Measurements from ENCODE around the gene SLC39A12.
"Not testable (repeated sequence)": the region's sequence is repeated elsewhere in the genome, so short reads cannot be mapped to it uniquely, and the experiment has no call there.

The SLC39A12 gene

GRCh38 chr10:17951868-17952371 is at the start of gene SLC39A12:
TSS of gene SLC39A12 (plus strand) at chr10:17951918. CDS start at chr10:17953277, 1,359 bp downstream.
- no peak for DNase-seq (ENCODE audit: low read depth)

DNA sequence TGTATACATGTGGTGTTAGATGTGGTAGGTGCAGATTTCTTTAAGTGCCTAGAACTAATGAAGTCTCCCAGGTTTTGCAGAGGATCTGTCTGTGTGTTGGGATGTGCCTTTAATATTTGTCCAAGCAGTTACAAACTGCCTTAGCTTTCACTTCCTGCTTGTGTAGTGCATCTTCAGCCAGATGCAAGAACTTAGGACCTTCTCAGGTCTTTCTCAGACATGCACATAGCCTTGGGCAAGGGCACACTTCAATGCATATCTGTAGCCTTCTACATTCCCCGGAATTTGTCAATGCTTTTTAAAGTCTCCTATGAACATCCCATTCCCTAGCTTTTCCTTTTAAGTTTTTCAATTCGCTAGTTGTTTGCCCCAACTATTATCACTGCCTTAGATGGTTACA is 47.2 kb upstream of the SLC39A12 start:
- DNase-seq (ENCODE audit: low read depth) = no peak

DNA sequence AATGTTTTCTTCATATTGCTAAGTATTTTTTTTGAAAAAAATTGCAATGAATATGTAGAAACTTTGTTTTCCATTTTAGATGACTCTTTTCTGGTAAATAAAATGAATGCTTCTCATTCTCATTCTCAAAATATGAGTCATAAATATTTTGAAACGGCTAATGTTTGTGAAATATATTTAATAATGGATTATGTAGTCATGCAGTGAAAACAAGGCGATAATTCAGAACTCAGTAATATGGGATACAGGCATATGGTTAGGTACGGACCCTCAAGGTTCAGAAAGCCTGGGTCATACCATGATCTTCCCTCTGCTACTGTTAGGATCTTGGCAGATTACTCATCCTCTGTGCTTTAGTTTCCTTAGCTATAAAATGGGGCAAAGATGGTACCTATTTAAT is 46.2 kb upstream of the SLC39A12 start:
- no peak for DNase-seq (ENCODE audit: low read depth)

DNA sequence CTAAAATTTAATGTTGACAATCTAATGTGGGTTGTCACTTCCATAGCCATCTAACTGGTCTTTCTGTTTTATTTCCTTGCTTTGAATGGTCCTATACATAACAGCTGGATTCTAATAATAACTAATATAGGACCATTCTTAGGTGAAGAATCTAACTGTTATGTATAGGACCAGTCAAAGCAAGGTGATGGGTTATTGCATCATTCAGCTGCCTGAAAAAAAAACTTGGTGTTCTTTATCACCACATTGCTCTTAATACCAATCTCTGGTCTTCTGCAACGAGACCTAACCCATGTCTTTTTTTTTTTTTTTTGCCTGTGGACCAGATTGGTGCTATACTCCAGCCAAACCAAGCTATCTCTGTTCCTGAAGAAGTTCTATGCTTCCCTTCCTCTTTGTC is 45.7 kb upstream of the SLC39A12 start:
- no peak for DNase-seq (ENCODE audit: low read depth)

DNA sequence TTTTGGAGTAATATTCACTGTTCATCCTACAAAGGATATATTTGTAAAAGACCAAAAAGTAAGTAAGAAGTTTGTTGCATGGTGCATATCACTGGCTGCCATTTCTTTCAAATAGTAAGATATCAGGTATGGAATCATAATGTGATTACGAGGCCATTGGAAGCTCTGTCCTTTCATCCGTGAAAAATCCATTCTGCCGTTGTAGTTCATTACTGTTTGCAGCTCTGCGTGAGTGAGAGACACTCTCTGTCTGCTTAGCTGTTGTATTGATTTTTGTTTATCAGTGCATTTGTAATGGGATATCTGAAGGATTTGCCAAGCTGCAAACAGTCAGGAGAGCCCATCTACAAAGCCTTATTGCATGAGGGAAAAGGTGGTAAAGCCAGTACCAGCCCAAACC is 44.1 kb upstream of the SLC39A12 start:
- DNase-seq (ENCODE audit: low read depth) = no peak

- DNase-seq (ENCODE audit: low read depth) = no peak
Measured at GRCh38 chr10:17910125-17910789, 41.5 kb upstream of the SLC39A12 start.

- no peak for DNase-seq (ENCODE audit: low read depth)
Measured at GRCh38 chr10:17912754-17913153, 39.0 kb upstream of the SLC39A12 start.

DNA sequence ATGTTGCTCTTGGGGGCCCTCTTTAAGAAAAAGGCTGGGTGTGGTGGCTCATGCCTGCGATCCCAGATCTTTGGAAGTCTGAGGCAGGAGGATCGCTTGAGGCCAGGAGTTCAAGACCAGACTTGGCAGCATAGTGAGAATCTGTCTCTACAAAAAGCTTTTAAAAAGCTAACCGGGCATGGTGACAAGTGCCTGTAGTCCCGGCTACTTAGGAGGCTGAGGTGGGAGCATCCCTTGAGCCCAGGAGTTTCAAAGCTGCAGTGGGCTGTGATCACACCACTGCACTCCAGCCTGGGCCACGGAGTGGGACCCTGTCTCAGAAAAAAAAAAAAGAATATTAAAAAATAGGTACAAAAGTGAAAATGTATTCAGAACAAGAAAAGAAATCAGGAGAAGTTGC is 38.1 kb upstream of the SLC39A12 start:
- no peak for DNase-seq (ENCODE audit: low read depth)

DNA sequence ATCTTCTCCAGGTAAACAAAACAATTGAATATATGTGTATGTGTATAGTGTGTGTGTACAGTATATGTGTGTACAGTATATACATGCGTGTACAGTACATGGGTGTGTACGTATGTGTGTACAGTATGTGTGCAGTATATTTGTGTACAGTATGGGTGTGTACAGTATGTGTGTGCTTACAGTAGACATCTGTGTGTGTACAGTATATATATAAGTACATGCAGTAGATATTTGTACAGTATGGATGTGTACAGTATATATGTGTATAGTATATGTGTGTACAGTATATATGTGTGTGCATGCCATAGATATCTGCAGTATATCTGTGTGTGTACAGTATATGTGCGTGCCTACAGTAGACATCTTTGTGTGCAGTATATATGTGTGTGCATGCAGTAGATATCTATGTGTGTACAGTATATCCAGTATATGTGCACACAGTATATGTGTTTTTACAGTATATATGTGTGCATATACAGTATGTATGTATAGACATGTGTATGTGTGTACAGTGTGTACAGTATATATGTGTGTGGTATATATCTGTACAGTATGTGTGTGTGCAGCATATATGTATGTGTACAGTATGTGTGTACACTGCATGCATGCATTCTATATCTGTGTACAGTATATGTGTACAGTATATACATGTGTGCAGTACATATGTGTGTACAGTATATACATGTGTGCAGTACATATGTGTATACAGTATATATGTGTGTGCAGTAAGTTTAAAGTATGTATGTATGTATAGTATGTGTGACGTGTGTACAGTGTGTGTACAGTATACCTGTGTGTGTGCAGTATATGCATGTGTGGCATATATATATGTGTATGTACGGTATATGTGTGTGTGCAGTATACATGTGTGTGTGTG is 37.3 kb upstream of the SLC39A12 start:
- no peak for DNase-seq (ENCODE audit: low read depth)

- no peak for DNase-seq (ENCODE audit: low read depth)
Measured at GRCh38 chr10:17915181-17915580, 36.5 kb upstream of the SLC39A12 start.

- no peak for DNase-seq (ENCODE audit: low read depth)
Measured at GRCh38 chr10:17918187-17918903, 33.4 kb upstream of the SLC39A12 start.

DNA sequence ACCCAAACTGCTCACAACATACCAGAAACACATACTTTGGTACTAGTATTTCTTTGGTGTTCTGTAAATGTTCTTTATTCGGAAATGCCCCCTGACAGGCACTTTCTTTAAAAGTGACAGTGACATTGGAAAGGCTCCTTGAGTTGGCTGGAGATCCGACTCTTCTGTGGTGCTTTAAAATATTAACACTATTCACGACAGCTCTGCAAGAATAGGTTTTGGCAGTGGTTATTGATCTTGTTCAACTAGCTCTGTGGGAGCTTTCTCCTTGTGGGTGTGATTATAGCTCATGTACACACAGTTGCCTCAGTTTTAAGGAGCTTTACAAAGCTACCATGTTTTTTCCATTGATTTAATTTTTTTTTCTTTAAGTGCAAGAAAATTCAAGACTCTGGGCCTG is 30.3 kb upstream of the SLC39A12 start:
- no peak for DNase-seq (ENCODE audit: low read depth)

DNA sequence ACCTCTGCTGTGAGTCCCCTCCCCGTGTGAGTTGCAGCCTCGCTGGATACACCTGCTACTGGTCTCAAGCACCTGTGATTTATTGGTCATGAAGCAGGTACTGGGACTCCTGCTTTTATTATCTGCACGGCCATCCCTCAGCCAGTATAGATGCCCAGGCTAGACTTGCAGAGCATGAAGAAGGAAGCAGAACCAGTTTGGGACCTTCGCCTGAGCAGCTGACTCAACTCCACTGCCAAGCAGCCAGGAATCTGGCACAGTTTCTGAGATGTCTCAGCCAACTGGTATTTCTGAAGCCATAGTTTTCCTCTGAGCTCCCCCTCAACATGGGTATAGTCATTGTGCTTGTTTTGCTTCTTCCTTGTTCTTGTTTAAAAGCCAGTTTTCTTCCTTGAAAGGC is 28.0 kb upstream of the SLC39A12 start:
- no peak for DNase-seq (ENCODE audit: low read depth)

DNA sequence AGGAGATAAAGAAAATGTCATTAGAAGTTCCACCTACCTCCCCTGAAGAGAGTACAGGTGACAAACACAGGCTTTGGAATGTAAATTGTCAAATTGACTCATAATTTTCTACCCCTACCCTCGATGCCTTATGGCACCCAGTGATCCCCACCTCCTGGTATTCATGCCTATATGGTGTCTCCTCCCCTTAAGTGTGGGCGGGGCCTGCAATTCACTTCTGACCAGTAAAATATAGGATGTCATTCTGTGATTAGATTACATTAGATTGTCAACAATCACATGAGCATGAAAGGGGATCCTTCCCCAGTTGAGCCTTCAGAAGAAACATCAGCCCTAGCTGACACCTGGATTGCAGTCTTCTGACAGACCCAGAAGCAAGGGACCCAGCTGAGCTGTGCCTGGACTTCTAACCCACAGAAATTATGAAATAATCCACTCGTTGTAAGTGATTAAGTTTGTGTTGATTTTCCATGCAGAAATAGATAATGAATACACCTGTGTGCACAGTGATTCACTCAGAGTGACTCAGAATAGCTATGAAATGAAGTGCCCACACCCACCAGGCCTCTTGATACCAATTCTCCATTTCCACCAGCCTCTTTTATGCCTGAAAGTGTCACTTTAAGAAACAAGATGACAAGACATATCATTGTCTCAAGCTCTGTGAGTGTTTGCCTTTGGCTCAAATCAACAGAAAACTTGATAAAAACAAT is 8.5 kb upstream of the SLC39A12 start:
- no peak for DNase-seq (ENCODE audit: low read depth)

GRCh38 chr10:17950269-17950668 is 1.4 kb upstream of the SLC39A12 start:
- DNase-seq (ENCODE audit: low read depth) = not testable (repeated sequence)

DNA sequence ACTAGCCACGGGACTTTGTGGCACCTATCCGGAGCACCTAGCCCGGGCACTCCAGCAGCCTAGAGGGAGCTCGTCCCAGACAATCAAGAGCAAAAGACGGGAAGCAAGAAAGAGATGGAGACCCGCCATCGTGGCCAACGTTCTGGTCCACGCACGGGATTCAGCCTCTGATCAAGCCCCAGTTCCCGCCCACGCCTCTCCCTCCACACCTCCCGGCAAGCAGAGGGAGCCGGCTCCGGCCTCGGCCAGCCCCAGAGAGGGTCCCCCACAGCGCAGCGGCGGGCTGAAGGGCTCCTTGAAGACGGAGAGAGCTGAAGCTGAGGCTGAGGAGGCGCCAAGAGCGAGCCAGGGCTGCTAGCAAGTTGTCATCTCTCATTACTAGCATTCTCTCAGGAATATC is 992 bp upstream of the SLC39A12 start:
- DNase-seq (ENCODE audit: low read depth) = no peak

DNA sequence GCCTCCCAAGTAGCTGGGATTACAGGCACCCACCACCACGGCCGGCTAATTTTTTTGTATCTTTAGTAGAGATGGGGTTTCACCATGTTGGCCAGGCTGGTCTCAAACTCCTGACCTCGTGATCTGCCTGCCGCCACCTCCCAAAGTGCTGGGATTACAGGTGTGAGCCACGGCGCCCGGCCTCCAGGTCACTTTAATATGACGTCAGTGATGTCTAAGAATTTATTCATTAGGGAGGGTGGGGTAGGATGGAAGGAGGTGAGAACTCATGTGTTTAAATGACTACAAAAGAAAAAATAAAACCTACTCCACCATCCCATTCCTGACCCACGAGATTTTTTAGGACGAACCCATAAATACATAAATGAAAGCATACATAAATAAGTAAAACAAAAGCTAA is 2.7 kb downstream of the SLC39A12 start:
- not testable (repeated sequence) for DNase-seq (ENCODE audit: low read depth)

DNA sequence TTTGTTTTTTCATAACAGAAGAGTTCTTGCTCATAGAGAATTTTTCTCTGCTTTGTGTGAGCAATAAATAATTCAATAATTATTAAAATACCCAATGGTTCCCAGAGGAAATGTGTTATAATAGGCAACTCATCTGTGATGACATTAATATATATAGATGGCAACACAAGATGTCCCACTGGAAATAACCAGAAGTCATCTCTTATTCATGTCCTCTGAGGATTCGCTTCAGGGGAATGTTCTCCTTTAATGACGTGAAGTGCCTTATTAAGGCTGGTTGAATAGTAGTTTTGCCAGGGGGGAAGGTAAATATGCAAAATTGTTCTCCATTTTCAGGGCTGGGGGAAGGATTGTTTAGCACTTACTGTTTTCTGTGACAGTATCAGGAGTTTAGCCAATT is 3.1 kb downstream of the SLC39A12 start:
- no peak for DNase-seq (ENCODE audit: low read depth)

- no peak for DNase-seq (ENCODE audit: low read depth)
Measured at GRCh38 chr10:17958049-17958448, 6.3 kb downstream of the SLC39A12 start.

GRCh38 chr10:17959870-17960269 is 8.2 kb downstream of the SLC39A12 start:
- DNase-seq (ENCODE audit: low read depth) = no peak

GRCh38 chr10:17961551-17962422 is 10.1 kb downstream of the SLC39A12 start:
- DNase-seq (ENCODE audit: low read depth) = no peak

Measured in stimulated activated CD8-positive, alpha-beta memory T cell treated with anti-CD3 and anti-CD28 coated beads, Interleukin-15, amount 100 ng/mL, for 24 hours (primary cell).